ENCODE measurements around the gene KLK11.

Gene KLK11

DNA sequence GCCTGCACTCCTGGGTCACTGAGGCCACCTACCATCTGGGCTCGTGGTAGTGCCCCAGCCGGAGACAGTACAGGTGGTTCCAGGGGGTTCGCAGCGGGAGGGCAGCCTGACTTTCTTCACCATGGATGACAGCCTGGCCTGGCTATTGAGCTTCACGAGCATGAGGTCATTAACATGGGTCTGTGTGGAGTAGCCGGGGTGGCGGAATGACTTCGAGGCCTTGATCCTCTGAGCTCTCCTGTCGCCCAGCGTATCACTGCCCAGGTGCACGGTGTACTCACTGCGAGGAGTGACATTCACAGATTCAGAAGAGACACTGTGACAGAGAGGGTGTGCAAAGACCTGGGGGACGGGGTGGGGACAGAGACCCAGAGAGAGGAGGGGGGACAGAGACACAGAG is 46.2 kb downstream of the KLK11 start:
- TF ChIP-seq, protein P1, sequence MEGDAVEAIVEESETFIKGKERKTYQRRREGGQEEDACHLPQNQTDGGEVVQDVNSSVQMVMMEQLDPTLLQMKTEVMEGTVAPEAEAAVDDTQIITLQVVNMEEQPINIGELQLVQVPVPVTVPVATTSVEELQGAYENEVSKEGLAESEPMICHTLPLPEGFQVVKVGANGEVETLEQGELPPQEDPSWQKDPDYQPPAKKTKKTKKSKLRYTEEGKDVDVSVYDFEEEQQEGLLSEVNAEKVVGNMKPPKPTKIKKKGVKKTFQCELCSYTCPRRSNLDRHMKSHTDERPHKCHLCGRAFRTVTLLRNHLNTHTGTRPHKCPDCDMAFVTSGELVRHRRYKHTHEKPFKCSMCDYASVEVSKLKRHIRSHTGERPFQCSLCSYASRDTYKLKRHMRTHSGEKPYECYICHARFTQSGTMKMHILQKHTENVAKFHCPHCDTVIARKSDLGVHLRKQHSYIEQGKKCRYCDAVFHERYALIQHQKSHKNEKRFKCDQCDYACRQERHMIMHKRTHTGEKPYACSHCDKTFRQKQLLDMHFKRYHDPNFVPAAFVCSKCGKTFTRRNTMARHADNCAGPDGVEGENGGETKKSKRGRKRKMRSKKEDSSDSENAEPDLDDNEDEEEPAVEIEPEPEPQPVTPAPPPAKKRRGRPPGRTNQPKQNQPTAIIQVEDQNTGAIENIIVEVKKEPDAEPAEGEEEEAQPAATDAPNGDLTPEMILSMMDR (IDR thresholded peaks at IDR 0.05; ENCODE audit: low read depth, low read length), result no peak
- in situ Hi-C loops (cut with HindIII; ENCODE audit: low sequenced_read_pairs), result no loop called here
- no peak for DNase-seq (ENCODE audit: low read depth, low spot score)
- H3K4me3 ChIP-seq (ENCODE audit: low read depth, low read length), result no peak overlapping the region

DNA sequence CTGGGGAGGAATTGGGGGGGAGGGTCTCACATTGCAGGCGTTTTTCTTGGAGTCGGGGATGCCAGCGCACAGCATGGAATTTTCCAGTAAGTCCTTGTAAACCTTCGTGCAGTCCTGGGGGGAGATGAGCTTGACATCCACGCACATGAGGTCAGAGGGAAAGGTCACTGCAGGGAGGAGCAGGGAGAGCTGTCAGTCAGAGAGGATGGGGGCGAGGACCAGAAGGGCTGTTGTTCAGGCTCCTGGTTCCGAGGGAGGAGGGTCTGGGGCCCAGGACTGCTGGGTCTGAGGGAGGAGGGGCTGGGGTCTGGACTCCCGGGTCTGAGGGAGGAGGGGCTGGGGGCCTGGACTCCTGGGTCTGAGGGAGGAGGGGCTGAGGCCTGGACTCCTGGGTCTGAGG is 46.7 kb downstream of the KLK11 start:
- no peak for DNase-seq (ENCODE audit: low read depth, low spot score)
- TF ChIP-seq, protein P1 (IDR thresholded peaks at IDR 0.05; ENCODE audit: low read depth, low read length), result no peak
- H3K4me3 ChIP-seq (ENCODE audit: low read depth, low read length), result no peak overlapping the region
- in situ Hi-C loops (cut with HindIII; ENCODE audit: low sequenced_read_pairs), result no loop called here

DNA sequence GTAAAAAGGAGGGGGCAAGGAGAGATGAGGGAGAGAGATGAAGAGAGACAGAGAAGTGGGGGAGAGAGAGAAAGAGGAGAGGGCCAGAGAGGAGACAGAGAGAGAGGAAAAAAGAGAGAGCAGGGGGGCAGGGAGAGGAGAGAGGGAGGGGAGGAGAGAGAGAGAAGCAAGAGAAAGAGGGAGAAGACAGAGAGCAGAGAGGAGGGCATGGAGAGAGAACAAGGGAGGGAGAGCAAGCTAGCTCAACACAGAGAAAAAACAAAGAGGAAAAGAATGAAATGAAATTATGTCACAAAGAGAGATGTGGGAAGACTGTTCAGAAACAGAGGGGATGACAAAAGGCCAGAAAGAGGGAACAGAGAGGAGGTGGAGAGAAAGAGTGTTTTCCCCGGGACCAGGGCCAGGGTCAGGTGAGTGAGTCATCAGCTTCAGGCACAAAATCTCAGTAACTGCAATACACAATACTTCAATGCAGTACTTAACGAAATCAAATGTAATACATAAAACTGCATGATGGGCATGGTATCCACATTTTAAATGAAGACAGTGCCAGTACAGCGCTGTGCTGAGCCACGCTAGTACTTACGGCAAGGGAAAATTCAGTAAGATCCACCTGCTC is 47.5 kb downstream of the KLK11 start:
- no peak overlapping the region for H3K4me3 ChIP-seq (ENCODE audit: low read depth, low read length)
- DNase-seq (ENCODE audit: low read depth, low spot score), result no peak
- in situ Hi-C loops (cut with HindIII; ENCODE audit: low sequenced_read_pairs), result no loop called here
- TF ChIP-seq, protein P1 (IDR thresholded peaks at IDR 0.05; ENCODE audit: low read depth, low read length), result no peak

DNA sequence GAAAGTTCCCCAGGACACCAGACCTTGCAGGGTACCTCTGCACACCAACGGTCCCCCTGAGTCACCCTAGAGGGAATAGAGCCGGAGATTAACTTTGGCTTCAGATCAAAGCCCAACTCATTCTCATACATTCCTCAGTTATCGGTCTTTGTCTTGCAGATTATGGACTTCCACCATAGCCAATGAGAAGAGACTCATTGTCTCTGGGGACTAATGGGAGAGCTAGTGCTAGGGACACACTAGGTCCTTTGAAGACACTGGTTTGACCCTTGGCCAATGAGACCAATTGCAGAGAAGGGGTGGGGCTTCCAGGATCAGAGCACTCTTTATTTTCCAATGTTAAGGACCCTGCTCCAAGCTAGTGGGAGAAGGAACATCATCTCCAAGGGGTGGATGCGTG is 48.8 kb downstream of the KLK11 start:
- no peak for DNase-seq (ENCODE audit: low read depth, low spot score)
- H3K4me3 ChIP-seq (ENCODE audit: low read depth, low read length), result no peak overlapping the region
- TF ChIP-seq, protein P1 (IDR thresholded peaks at IDR 0.05; ENCODE audit: low read depth, low read length), result no peak
- in situ Hi-C loops (cut with HindIII; ENCODE audit: low sequenced_read_pairs), result no loop called here

DNA sequence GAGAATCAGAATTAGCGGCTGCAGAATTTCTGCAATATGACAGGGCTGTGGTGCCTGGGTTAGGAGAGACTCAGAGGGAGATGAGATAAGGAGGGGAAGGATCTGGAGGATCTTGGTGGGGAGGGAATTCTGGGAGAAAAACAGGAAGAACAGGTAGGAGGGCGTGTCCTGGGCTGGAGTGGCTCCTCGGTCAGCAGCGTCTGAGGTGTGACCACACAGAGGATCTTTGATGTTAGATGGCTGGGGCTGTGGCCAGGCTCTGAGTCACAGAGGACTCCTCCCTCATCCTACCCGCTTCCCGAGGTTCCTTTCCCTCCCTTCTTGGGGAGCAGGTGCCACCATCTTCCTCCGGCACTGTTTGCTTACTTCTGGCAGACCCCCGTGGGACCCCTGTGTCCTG is 50.6 kb downstream of the KLK11 start:
- in situ Hi-C loops (cut with HindIII; ENCODE audit: low sequenced_read_pairs), result no loop called here
- TF ChIP-seq, protein P1 (IDR thresholded peaks at IDR 0.05; ENCODE audit: low read depth, low read length), result no peak
- DNase-seq (ENCODE audit: low read depth, low spot score), result no peak
- no peak overlapping the region for H3K4me3 ChIP-seq (ENCODE audit: low read depth, low read length)

DNA sequence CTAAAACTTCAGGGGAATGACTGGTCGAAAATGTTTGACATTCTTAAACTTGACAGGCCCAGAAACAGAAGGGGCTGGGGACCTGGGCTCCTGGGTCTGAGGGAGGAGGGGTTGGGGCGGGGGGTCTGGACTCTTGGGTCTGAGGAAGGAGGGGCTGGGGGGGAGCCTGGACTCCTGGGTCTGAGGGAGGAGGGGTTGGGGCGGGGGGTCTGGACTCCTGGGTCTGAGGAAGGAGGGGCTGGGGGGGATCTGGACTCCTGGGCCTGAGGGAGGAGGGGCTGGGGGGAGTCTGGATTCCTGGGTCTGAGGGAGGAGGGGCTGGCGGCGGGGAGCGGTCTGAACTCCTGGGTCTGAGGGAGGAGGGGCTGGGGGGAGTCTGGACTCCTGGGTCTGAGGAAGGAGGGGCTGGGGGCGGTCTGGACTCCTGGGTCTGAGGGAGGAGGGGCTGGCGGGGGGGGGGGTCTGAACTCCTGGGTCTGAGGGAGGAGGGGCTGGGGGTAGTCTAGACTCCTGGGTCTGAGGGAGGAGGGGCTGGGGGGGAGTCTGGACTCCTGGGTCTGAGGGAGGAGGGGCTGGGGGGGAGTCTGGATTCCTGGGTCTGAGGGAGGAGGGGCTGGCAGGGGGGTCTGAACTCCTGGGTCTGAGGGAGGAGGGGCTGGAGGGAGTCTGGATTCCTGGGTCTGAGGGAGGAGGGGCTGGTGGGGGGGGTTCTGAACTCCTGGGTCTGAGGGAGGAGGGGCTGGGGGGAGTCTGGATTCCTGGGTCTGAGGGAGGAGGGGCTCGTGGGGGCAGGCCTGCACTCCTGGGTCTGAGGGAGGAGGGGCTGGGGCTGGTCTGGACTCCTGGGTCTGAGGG is 51.5 kb downstream of the KLK11 start:
- TF ChIP-seq, protein P1 (IDR thresholded peaks at IDR 0.05; ENCODE audit: low read depth, low read length), result no peak
- DNase-seq (ENCODE audit: low read depth, low spot score), result no peak
- H3K4me3 ChIP-seq (ENCODE audit: low read depth, low read length), result no peak overlapping the region
- in situ Hi-C loops (cut with HindIII; ENCODE audit: low sequenced_read_pairs), result no loop called here
